Calu3 (cell line): ENCODE data around the gene PDE1A. TPM values are rescaled to one million over a fixed set of nuclear protein-coding genes. Genes with fewer than 3 reads are reported as not detected.

ENCODE experiments used
- BruUV-seq: library from RNA; stranded (reverse); fragments of 400-500 nt; replicated peaks from 2 replicates; lab custom pipeline; 2021; lab: Mats Ljungman, UMichigan
- CTCF ChIA-PET: fragments of 300-600 bp; sonication (Branson Sonifier 250); formaldehyde crosslinking; loops from one replicate; lab custom pipeline; 2022; ENCODE audit warnings: antibody characterized with exemption; lab: Charles Lee
- DNase-seq: peaks from one replicate; pipeline ENCODE4 v3.0.0; 2022
- H3K27ac Mint-ChIP-seq: one replicate; pipeline ENCODE4 v1.8.0; 2022; ENCODE audit warnings: mixed read lengths; ENCODE audit not compliant: unreplicated experiment
- H3K27me3 Mint-ChIP-seq: one replicate; pipeline ENCODE4 v1.8.0; 2022; ENCODE audit warnings: mixed read lengths; ENCODE audit not compliant: unreplicated experiment
- H3K36me3 Mint-ChIP-seq: one replicate; pipeline ENCODE4 v1.8.0; 2022; ENCODE audit warnings: mild to moderate bottlenecking, moderate library complexity, mixed read lengths; ENCODE audit not compliant: insufficient read depth, unreplicated experiment
- H3K4me1 Mint-ChIP-seq: one replicate; pipeline ENCODE4 v1.8.0; 2022; ENCODE audit warnings: mild to moderate bottlenecking, low read depth, mixed read lengths; ENCODE audit not compliant: unreplicated experiment
- H3K4me3 Mint-ChIP-seq: one replicate; pipeline ENCODE4 v1.8.0; 2022; ENCODE audit warnings: mild to moderate bottlenecking, low read depth, moderate library complexity, mixed read lengths; ENCODE audit not compliant: unreplicated experiment
- H3K9me3 Mint-ChIP-seq: one replicate; pipeline ENCODE4 v1.8.0; 2022; ENCODE audit warnings: low read depth, mixed read lengths; ENCODE audit not compliant: unreplicated experiment
- CTCF ChIP-seq: fragments of 200-600 bp; IDR thresholded peaks from one replicate; pipeline ENCODE4 v1.8.0; 2022; ENCODE audit warnings: antibody characterized with exemption; ENCODE audit not compliant: unreplicated experiment
- intact Hi-C: fragments of 100-400 bp; cut with micrococcal nuclease; formaldehyde crosslinking; loops from one replicate; pipeline ENCODE4 v1.10.0; 2022; ENCODE audit not compliant: unreplicated experiment
- total RNA-seq: library from RNA; stranded (reverse); gene quantifications from 2 replicates; pipeline ENCODE4 v1.2.3, GENCODE V29; 2022

Gene PDE1A
- total RNA-seq, 1 experiment from 2014 or later = 0.26 TPM

DNA sequence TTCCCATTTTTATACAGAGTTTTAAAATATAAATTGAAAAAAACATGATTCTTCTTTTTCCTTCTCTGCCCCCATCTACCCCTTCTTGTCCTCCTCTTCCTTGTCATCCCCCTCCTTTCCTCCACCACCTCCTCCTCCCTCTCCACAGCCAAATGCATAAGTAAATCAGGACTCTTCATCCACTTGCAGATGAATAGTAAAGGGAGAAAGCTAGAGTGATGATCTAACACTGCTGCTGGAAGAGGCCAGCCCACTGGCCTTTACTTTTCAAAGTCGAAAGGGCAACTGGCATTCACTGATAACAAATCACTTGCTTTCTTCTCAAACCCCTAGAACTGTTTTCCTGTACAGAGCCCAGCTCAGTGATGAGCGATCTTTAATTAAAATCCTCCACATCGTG is 205.8 kb downstream of the PDE1A start:
- Mint-ChIP-seq H3K36me3 (no peaks in the 10 kb centered on the region), H3K4me1 (no peaks in the 10 kb centered on the region), H3K27me3 (no peaks in the 10 kb centered on the region), H3K4me3 (no peak overlapping the region), H3K9me3 (no peaks in the 10 kb centered on the region), H3K27ac (no peak overlapping the region)
- CTCF ChIA-PET = no interaction called here
- TF ChIP-seq CTCF = no peak
- intact Hi-C loops = no loop called here
- BruUV-seq = no TSS peak
- DNase-seq = no peak

DNA sequence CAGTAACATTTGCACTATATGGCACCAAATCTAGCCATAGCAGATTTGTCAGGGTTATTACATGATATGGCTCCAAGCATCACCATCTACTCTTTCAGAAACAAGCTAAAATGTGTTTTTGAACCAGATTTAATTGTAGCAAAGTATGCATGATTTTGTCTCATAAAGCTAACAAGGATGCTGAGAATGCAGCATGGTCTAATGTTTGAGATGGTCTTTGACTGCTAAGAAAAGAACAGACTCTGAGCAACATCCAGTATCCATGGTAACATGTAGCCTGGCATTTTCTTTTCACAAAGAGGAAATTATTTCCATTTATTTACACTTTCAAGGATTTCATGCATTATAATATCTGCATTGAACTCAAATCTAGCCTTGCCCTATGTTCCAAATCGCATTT is 206.5 kb downstream of the PDE1A start:
- CTCF ChIA-PET = no interaction called here
- no TSS peak for BruUV-seq
- Mint-ChIP-seq H3K36me3 (no peaks in the 10 kb centered on the region), H3K27me3 (no peaks in the 10 kb centered on the region), H3K9me3 (no peaks in the 10 kb centered on the region), H3K4me1 (no peaks in the 10 kb centered on the region), H3K4me3 (no peak overlapping the region), H3K27ac (no peak overlapping the region)
- no peak for TF ChIP-seq CTCF
- intact Hi-C loops = no loop called here
- DNase-seq = no peak

DNA sequence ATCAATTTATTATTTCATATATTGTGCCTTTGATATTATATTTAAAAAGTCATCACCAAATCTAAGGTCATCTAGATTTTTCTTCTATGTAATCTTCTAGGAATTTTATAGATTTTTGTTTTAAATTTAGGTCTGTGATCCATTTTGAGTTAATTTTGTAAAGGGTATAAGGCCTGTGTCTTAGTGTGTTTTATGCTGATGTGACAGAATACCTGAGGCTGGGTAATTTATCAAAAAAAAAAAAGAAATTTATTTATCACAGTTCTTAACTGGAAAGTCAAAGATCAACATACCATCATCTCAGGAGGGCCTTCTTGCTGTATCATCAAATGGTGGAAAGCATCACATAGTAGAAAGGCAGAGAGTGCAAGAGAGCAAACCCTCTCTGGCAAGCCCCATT is 216.2 kb downstream of the PDE1A start:
- no peaks in the 10 kb centered on the region for H3K4me1 Mint-ChIP-seq
- no peak for TF ChIP-seq CTCF
- no peaks in the 10 kb centered on the region for H3K27me3 Mint-ChIP-seq
- DNase-seq = no peak
- no peaks in the 10 kb centered on the region for H3K36me3 Mint-ChIP-seq
- intact Hi-C loops = no loop called here
- BruUV-seq = no TSS peak
- no peak overlapping the region for H3K4me3 Mint-ChIP-seq
- no peaks in the 10 kb centered on the region for H3K9me3 Mint-ChIP-seq
- H3K27ac Mint-ChIP-seq = no peak overlapping the region
- CTCF ChIA-PET = no interaction called here

DNA sequence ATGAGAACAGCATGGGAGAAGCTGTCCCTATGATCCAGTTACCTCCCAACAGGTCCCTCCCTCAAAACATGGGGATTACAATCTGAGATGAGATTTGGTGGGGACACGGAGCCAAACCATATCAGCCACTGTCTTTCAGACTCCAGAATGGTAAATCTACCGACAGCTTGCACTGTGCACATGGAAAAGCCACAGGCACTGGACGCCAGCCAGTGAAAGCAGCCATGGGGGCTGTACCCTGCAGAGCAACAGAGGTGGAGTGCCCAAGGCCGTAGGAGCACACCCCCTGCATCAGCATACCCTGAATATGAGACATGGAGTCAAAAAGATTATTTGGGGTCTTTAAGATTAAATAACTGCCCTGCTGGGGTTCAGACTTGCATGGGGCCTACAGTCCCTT is 218.4 kb downstream of the PDE1A start:
- Mint-ChIP-seq H3K4me1 (no peaks in the 10 kb centered on the region), H3K9me3 (no peaks in the 10 kb centered on the region), H3K27me3 (no peaks in the 10 kb centered on the region), H3K4me3 (no peak overlapping the region), H3K36me3 (no peaks in the 10 kb centered on the region), H3K27ac (no peak overlapping the region)
- no peak for TF ChIP-seq CTCF
- no TSS peak for BruUV-seq
- intact Hi-C loops = no loop called here
- DNase-seq = no peak
- CTCF ChIA-PET = no interaction called here
